Ovary (tissue), 9 donors: ENCODE measurements around the gene EPB41L4B. TPM values are rescaled to one million over a fixed set of nuclear protein-coding genes. Genes with fewer than 3 reads are reported as not detected.

Experiments used
- DNase-seq, 5 donors: peaks; one replicate each; pipeline ENCODE4 v3.0.0-alpha.2; 2019 to 2020
- H3K27ac ChIP-seq, 2 donors: fragments of 200-600 bp; one replicate each; pipeline versions ENCODE4 v1.5.1 to v1.8.0; 2019 to 2022
- H3K27me3 ChIP-seq: fragments of 200-600 bp; one replicate; pipeline ENCODE4 v1.8.0; 2022
- H3K36me3 ChIP-seq: fragments of 200-600 bp; sonication (generic); one replicate; pipeline ENCODE4 v1.5.1; 2019
- H3K4me1 ChIP-seq: one replicate; pipeline ENCODE4 v1.8.1; 2013; ENCODE audit warnings: mild to moderate bottlenecking, moderate library complexity; ENCODE audit not compliant: insufficient read depth
- H3K4me3 ChIP-seq: fragments of 200-600 bp; sonication (generic); one replicate; pipeline ENCODE4 v1.5.1; 2017
- H3K9me3 ChIP-seq, 2 donors: fragments of 200-600 bp in 1 of 2; sonication (generic) in 1 of 2; one replicate each; pipeline versions ENCODE4 v1.5.1 to v1.8.1; 2013 to 2019; ENCODE audit warnings: mild to moderate bottlenecking in 1 of 2, moderate library complexity in 1 of 2
- EP300 ChIP-seq: sonication (generic); formaldehyde crosslinking; IDR thresholded peaks from one replicate; pipeline ENCODE4 v1.6.1; 2017; ENCODE audit warnings: antibody characterized with exemption
- POLR2A ChIP-seq: fragments of 450-650 bp; IDR thresholded peaks from one replicate; pipeline ENCODE4 v1.6.1; 2017; ENCODE audit warnings: antibody characterized with exemption, mild to moderate bottlenecking, moderate library complexity
- WGBS, 3 donors: extraction: QIAGEN DNeasy Blood & Tissue Kit in 1 of 3; methylation state at CpG; one replicate each; pipeline versions ENCODE4 v1.1.5 to v1.1.7; 2013 to 2017; 5-methylcytosine and 5-hydroxymethylcytosine counted together
- intact Hi-C, 4 donors: fragments of 100-400 bp; cut with DNase I; formaldehyde crosslinking; loops; one replicate each; pipeline versions ENCODE4 v1.11.0 to v1.15.1; 2022 to 2023
- polyA plus RNA-seq, 2 donors: library from polyadenylated mRNA; stranded (reverse); fragments of 200-250 nt in 1 of 2; fragments of 350-450 nt in 1 of 2; fragmentation: Illumina TruSeq in 1 of 2; extraction: RNeasy Lipid Tissue Mini Kit (QIAGEN cat#74804) in 1 of 2; gene quantifications; one replicate each; pipeline ENCODE4 v1.2.3, GENCODE V29; 2013 to 2014
- total RNA-seq, 7 donors: library from RNA; depleted of rRNA in 2 of 7; stranded (reverse); fragments of >200 nt in 2 of 7; fragmentation: NEBNext Ultra II Directional in 3 of 7; extraction: Animal tissue kit (Norgen Biotek cat#: 25700) in 3 of 7; gene quantifications; one replicate each; pipeline versions ENCODE4 v1.1.0 to v1.2.4, GENCODE V29; 2016 to 2023
- TF ChIP-seq, protein P1 (sequence below), 3 donors: fragments of 450-650 bp in 2 of 3; fragments of 200-600 bp in 1 of 3; IDR thresholded peaks; one replicate each; pipeline versions ENCODE4 v1.5.1 to v1.8.0; 2016 to 2022; ENCODE audit warnings: antibody characterized with exemption in 3 of 3, mild to moderate bottlenecking in 1 of 3
- donor health status: DM: no; HTN: no; CAD: no; lungs with moderate emphysema.
- donor health status: DM: no; HTN: no; CAD: no.
- donor health status: Bipolar disorder and iron deficiency.
- donor health status: DM: yes; HTN: yes; CAD: no.
- donor health status: DM: no; HTN: no; CAD: no.
- donor health status: DM: yes; HTN: yes; CAD: no.

EPB41L4B gene
- total and polyA plus RNA-seq, 9 donors = 8.3 to 34.3 (median 14.0) TPM

- intact Hi-C loops = no loop called here
- Histone ChIP-seq H3K9me3 (no peaks in the 10 kb centered on the region), H3K4me3 (no peak overlapping the region), H3K4me1 (no peaks in the 10 kb centered on the region), H3K27me3 (no peaks in the 10 kb centered on the region), H3K36me3 (no peaks in the 10 kb centered on the region), H3K27ac (no peak overlapping the region)
- no peak for TF ChIP-seq EP300
- TF ChIP-seq, protein P1, sequence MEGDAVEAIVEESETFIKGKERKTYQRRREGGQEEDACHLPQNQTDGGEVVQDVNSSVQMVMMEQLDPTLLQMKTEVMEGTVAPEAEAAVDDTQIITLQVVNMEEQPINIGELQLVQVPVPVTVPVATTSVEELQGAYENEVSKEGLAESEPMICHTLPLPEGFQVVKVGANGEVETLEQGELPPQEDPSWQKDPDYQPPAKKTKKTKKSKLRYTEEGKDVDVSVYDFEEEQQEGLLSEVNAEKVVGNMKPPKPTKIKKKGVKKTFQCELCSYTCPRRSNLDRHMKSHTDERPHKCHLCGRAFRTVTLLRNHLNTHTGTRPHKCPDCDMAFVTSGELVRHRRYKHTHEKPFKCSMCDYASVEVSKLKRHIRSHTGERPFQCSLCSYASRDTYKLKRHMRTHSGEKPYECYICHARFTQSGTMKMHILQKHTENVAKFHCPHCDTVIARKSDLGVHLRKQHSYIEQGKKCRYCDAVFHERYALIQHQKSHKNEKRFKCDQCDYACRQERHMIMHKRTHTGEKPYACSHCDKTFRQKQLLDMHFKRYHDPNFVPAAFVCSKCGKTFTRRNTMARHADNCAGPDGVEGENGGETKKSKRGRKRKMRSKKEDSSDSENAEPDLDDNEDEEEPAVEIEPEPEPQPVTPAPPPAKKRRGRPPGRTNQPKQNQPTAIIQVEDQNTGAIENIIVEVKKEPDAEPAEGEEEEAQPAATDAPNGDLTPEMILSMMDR (IDR thresholded peaks at IDR 0.05) = no peak
- no peak for TF ChIP-seq POLR2A
- WGBS, 3 donors = 81 to 90% (median 87%) methylated on average over 3 of the region's 3 CpGs
- DNase-seq = no peak
Measured at GRCh38 chr9:109263358-109263757, 57.5 kb downstream of the EPB41L4B start.

GRCh38 chr9:109258481-109259302, 62.2 kb downstream of the EPB41L4B start:
- intact Hi-C loops = no loop called here
- TF ChIP-seq, protein P1 (IDR thresholded peaks at IDR 0.05) = no peak
- H3K36me3 ChIP-seq = no peaks in the 10 kb centered on the region
- no peaks in the 10 kb centered on the region for H3K9me3 ChIP-seq
- DNase-seq = peak in 4 of 5 donors; percentile 44 to 61 (median 58)
- no peak overlapping the region for H3K27ac ChIP-seq
- 22 to 29% (median 25%) methylated on average over 11 of the region's 11 CpGs for WGBS, 3 donors
- peaks cover 4% of the 10 kb centered on the region for H3K4me1 ChIP-seq
- no peaks in the 10 kb centered on the region for H3K27me3 ChIP-seq
- H3K4me3 ChIP-seq = no peak overlapping the region

GRCh38 chr9:109256336-109256735, 64.5 kb downstream of the EPB41L4B start:
- H3K4me3 ChIP-seq = no peak overlapping the region
- H3K27ac ChIP-seq = no peak overlapping the region
- DNase-seq = no peak
- intact Hi-C loops = no loop called here
- TF ChIP-seq POLR2A = no peak
- no peak for TF ChIP-seq EP300
- TF ChIP-seq, protein P1 (IDR thresholded peaks at IDR 0.05) = no peak
- WGBS, 3 donors = 92 to 94% (median 93%) methylated on average over 10 of the region's 10 CpGs
- H3K9me3 ChIP-seq = no peaks in the 10 kb centered on the region
- H3K4me1 ChIP-seq = peaks cover 12% of the 10 kb centered on the region
- H3K27me3 ChIP-seq = no peaks in the 10 kb centered on the region
- no peaks in the 10 kb centered on the region for H3K36me3 ChIP-seq

DNA sequence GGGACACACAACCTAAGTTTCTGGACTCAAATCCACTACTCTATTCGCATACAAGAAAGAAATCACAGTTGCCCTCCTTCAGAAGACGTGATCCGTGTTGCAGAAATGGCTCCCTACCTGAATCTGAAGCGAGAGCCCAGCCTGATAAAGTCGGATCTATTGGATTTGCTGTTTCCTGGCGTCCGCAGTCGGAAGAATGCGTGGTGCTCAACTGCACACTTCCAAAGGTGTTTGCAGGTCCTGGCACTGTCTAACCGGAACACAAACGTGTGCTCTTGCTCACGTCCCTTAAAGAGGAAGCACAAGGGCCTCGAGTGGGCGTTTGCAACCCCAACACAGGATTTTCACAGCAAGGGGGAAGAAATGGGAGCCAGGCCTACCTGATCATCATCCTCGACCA, 65.5 kb downstream of the EPB41L4B start:
- Histone ChIP-seq H3K27ac (peak overlapping the region in 1 of 2 donors; percentile 88), H3K36me3 (no peaks in the 10 kb centered on the region), H3K27me3 (no peaks in the 10 kb centered on the region), H3K9me3 (no peaks in the 10 kb centered on the region), H3K4me3 (no peak overlapping the region), H3K4me1 (peaks cover 18% of the 10 kb centered on the region)
- TF ChIP-seq EP300 (no peak), POLR2A (no peak)
- TF ChIP-seq, protein P1 (IDR thresholded peaks at IDR 0.05) = no peak
- no peak for DNase-seq
- WGBS, 3 donors = 95 to 96% (median 96%) methylated on average over 15 of the region's 15 CpGs
- intact Hi-C loops = no loop called here
